T-helper 22 cell (primary cell): ENCODE measurements around the gene OIT3.

Experiments used
- DNase-seq: peaks from one replicate; pipeline ENCODE4 v3.0.0-alpha.2; 2020; ENCODE audit warnings: low read depth

OIT3 gene

DNA sequence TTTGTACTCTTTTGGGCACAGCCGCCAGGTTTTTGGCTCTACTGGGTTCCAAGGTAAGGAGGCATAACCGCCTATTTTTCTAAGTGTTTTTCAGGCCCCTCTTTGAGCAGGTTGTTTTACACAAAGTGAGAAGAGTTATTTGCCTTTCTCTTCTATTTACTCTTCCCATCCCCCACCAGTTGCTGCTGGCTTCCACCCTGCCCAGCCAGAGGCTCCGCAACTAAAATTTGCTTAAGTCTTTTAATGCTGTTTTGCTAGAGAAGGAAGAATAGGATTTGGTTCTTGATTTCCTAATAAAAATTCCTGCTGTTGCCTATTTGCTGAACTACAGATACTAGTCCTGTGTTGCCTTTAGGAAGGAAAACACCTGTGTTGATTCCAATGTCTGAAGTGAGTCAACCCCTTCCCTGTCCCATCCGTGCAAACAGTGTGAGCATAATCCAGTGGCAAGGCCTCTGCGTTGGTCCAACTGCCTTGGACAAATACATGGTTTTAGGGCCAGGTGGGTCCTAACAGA is 59.2 kb downstream of the OIT3 start:
- DNase-seq, result no peak

DNA sequence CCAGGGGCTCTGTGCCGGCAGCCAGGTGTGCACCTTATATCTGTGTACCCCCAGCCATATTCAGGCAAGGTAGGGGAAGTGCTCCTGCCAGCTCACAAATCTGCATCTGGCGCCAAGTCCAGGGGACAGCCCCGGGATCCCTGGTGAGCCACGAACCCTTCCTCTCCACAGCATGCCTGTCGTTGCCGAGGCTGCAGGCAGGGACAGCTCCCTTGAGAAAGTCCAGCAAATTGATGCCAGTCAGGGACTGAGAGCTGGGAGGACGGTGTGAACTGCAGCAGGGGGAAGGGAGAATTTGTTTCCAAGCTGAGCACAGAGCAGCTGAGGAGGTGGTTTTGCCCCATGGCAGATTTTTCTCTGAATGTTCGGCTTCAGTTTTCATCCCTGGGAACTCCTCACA is 60.1 kb downstream of the OIT3 start:
- DNase-seq, result no peak

DNA sequence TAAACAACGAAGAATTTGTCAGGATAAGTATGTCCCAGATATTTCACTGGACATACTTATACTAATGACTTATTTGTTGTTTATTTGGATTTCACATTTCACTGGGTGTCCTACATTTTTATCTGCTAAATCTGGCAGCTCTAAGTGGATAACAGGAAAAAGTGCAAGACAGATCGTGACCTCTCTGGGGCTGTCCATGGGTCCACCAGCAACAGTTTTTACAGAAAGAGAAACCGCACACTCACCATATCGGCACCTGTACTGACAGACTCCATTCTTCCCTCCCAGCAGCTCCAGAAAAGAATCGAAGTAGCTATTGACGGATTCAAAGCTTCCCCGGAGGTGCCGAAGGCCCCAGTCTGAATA is 60.7 kb downstream of the OIT3 start:
- no peak for DNase-seq

DNA sequence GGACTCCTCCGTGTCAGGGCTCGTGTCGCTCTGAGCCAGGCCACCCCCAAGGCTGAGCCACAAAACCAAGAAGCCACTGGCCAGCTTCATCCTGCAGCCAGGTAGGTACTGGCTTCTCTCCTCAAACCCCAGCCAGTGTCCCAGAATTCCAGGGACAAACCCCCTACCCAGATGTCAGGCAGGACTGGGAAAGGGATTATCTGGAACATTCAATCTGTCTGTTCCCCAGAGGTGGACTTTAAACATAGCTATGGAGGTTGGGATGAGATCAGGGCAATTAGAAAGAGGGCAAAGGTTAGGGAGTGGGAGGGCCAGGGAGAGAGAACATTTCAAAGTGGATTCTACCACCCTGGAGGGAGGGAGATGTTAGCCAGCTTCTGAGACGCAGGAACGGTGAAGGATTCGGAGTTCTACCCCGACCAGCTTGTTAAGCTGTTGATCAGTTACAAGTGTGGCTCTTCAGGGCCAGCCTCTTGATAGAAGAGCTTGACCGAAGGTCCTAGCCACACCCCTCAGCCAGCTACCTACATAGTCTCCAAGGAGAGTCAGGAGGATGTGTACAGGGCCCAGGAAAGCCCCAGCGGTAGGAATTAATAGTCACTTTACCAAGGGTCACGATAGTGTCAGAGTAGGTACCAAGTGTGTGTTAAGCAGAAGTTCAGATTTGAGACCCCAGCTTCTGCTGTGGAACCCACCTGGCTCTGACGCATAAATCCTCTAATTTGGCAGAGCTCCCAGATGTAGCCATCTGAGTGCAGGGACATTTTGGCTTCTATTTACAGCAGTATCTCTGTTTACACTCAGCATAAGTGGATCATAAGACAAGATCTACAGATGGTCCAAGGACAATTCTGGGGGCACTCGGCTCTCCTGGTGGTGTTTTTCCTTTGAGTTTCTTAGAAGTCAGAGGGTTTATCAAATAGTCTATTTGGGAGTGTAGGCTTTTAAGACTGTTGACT is 61.3 kb downstream of the OIT3 start, which contains the start of gene PLA2G12B:
Gene PLA2G12B (minus strand): TSS at position 211 of the 959 bp plus-strand sequence. CDS start 121 bp downstream, at position 90.
- no peak for DNase-seq

DNA sequence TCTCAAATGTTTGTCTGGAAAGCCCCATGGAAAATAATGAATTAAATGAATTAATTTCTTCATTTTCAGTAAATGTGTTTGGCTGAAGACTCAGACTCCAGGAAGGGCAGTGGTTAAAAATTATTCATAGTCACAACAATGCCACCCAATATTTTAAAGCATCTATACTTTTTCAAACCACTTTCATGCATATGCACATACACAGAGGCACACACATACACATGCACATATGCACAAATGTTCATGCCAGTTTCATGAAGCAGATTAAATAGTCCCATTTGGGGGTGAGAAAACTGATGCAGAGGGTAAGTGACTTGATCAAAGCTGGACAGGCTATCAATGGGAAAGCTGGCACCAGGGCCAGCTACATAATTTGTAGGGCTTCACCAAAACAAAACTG is 62.5 kb downstream of the OIT3 start:
- DNase-seq, result no peak

DNA sequence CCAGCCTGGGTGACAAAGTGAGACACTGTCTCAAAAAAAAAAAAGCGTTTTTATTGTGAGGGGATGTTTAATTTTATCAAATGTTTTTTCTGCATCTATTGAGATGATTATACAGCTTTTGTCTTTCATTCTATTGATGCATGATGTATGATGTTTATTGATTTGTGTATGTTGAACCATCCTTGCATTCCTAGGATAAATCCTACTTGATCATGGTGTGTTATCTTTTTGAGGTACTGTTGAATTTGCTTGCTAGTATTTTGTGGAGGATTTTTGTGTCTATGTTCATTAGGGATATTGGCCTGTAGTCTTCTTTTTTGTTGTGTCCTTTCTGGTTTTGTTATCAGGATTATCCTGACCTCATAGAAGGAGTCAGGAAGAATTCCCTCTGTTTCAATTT is 83.3 kb downstream of the OIT3 start:
- DNase-seq, result no peak

DNA sequence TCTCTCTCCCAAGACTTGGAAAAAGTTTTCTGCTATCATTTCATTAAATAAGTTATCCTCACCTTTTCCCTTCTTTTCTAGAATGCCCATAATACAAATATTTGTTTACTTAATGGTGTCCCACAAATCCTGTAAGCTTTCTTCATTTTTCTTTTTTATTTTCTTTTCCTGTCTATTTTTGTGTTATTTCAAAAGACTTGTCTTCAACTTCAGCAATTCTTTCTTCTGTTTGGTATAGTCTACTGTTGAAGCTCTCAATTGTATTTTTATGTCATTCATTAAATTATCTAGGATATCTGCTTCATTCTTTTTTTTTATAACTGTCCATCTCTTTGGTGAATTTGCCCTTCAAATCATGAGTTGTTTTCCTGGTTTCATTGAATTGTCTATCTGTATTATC is 86.2 kb downstream of the OIT3 start:
- no peak for DNase-seq

DNA sequence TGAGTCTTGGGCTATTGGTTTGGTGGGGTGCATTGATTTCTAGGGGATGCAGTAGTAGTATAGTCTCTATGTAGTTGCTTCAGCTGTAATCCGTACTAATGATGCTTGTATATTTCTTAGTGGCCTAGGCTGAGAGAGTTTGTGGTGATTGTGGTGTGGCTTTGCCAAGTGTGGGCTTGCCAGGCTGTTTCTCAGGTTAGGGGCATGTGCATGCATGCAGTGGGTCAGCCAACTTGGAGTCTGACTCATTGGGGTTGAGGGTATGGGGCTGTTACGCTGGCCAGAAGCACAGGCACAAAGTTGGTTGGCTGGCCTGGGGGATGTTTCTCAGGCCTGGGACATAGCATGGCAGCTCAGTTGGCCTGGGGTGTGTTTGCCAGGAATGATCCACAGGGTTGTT is 86.8 kb downstream of the OIT3 start:
- no peak for DNase-seq

DNA sequence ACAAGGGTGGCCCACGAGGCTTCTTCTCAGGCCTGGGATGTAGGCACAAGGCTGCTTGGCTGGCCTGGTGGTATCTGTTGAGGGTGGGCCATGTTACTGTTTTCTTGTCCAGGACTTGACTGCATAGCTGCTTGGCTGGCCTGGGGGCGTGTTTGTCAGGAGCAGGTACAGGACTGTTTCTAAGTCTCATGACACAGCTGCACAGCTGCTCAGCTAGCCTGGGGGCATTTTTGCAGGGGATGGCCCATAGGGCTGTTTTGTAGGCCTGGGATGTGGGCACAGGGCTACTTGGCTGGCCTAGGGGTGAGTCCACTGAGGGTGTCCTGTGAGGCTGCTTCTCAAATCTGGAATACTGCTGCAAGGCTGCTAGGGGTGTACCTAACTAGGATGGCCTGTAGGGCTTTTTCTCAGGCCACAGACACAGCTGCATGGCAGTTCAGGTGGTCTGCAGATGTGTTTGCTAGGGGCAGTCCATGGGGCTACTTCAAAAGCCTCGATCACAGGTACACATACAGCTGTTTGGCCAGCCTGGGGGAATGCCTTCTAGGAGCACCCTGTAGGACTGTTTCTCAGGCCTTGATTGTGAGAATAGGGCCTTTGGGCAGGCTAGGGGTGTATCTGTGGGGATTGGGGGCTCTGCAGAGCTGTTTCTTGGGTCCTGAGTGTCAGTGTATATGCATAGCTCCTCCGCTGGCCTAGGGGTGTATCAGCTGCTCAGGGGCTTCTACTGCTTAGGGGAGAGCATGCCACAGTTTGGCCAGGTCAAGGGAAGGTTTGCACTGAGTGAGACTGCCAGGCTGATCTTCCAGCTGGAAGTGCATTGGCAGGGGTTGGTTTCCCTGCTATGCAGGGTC is 87.7 kb downstream of the OIT3 start:
- no peak for DNase-seq

DNA sequence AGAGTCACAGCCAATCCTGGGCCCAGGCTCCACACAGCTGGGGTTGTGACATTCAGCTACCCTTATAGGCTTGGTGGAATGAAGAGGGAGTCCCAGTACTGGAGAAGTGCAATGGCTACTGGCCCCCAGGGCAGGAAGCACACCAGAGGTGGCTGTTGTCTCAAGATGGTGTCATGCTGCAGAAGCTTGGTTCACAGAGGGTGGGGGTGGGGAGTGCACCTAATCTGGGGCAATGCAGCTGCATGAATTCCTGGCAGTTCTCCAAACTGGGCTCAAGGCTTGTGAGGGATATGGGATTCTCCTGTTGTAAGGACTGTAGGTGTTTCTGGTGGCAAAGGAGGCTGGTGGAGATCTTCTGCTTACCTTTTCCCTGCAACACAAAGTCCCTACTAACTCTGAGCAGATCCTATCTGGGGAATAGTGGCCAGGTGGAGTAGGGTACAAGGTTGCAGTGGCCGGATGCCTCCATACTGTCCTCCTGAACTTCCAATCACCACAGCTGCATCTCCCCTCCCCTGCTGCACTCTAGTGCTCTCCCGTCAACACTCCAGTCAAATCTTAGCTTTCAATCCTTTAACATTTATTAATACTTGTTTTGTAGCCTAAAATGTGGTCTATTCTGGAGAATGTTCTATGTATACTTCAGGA is 88.5 kb downstream of the OIT3 start:
- DNase-seq, result no peak
